ENCODE measurements around the gene ARIH2.

Gene ARIH2

DNA sequence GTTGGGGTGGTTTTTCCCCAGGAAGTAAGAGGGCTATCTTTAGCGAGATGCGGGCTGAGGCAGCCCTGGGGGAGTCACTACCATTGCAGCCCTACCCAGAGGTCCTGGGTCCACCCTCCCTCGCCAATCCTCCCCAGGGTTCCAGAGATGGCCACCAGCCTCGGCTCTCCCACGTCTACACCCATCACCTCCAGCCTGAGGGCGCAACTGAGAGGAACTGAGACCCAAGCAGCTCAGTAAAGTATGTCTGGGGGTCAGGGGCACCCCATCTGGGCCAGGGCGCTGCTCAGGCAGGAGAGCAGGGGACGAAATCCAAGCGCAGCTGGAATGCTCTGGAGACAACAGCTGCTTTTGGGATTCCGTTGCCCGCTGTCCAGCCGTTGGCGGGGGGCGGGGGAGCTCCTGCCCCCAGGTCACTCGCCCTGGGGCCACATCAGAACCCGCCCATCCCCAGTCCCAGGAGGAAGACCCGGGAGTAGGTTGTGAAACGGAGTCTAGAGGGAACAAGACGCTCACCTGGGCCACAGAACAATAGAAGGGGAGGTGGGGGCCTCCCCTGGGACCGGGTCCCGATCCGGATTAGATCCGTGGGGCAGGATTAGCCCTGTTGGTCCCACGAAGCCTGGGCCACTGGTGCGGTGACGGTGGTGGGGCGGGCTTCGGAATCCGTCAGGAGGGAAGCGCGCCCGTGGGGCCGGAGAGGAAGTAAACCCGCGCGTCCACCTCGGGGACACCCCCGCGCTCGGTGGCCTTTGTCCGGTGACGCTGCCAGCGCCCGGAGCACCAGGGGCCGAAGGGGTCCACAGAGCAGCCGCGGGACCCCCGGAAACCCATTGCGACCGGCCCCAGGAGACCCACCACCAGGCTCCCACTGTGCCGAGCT, 101.9 kb downstream of the ARIH2 start:
- DNase-seq (ENCODE audit: low spot score): no peak

DNA sequence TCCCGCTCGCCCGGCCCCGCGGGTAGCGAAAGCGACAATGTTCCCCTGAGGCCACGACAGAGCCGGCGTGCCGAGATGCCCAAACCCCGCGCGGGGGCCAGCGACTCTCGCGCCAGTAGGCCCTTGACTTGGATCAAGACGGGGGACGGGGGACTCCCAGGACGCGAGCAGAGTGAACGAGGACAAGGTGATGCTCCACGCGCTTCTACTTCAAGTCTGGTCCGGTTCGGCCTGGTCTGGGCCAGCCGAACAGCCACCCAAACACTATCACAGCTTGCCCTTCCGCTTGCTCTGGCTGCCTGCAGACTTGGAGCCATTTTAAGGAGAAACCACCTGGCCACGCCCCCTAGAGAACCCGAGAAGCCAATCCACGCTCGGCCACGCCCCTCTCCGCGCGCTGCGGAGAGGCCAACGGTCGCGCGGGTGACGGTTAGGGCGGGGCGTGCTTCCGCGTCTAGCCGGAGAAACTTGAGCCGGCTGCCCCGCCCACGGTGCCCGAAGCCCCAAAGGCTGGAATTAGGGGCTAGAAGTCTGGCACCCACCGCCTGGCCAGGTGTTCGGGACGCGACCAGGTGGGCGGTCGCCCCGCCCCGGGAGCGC, 102.7 kb downstream of the ARIH2 start:
- peak; percentile 97 for DNase-seq (ENCODE audit: low spot score)

DNA sequence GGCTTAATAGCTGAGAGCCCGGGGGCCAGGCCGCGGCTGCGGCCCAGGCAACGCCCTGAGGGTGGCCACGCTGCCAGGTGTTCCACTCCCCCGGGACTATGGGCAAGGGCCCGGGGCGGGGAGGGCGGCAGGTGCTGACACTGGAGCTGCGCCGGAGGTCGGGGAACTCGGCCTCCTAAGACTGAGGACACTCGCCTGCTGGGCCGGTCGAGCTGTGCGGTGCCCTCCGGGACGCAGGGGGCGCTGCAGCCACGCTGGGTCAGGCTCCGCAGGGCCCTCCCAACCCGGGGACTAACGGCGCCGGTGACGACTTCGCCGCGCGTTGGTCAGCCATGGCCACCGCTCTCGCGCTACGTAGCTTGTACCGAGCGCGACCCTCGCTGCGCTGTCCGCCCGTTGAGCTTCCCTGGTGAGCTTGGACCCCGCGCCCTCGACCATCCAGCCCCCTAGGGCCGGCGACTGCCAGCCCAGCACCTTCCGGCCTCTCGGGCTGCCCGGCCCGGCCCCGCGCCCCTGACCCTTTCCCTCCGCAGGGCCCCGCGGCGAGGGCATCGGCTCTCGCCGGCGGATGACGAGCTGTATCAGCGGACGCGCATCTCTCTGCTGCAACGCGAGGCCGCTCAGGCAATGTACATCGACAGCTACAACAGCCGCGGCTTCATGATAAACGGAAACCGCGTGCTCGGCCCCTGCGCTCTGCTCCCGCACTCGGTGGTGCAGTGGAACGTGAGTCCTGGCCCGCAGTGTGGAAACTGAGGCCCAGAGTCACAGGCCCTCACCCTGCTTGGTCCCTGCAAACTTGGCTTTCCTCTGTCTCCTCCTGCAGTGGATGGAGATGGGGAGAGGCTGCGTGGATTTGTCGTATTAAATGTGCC, 103.4 kb downstream of the ARIH2 start, which contains the start of gene NDUFAF3:
NDUFAF3 (plus strand) TSS at position 309 of the 875 bp plus-strand sequence; CDS start at position 333, 24 bp downstream.
- DNase-seq (ENCODE audit: low spot score): peak; percentile 79

DNA sequence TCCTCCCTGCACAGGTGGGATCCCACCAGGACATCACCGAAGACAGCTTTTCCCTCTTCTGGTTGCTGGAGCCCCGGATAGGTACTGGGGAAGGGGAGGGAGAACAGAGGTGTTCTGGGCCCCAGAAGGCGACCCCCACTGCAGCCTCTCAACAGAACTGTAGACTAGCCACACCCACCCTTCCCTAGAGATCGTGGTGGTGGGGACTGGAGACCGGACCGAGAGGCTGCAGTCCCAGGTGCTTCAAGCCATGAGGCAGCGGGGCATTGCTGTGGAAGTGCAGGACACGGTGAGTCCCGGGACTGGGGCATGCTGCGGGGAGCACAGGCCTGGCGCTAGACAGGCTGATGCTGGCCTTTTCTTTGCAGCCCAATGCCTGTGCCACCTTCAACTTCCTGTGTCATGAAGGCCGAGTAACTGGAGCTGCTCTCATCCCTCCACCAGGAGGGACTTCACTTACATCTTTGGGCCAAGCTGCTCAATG, 104.1 kb downstream of the ARIH2 start:
- no peak for DNase-seq (ENCODE audit: low spot score)

DNA sequence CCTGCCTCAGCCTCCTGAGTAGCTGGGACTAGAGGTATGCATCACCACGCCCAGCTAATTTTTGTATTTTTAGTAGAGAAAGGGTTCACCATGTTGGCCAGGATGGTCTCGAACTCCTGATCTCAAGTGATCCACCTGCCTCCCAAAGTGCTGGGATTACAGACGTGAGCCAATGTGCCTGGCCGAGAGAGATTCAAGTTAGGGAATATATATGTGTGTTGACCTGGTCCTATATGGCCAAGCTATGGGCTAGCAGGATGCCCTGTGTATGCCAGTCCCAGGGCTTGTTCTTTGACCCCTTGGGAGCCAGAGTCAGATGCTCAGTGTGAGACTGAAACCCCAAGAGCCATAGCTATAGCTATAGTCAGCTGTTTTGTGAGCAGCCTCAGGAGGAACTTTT, 105.1 kb downstream of the ARIH2 start:
- no peak for DNase-seq (ENCODE audit: low spot score)

DNA sequence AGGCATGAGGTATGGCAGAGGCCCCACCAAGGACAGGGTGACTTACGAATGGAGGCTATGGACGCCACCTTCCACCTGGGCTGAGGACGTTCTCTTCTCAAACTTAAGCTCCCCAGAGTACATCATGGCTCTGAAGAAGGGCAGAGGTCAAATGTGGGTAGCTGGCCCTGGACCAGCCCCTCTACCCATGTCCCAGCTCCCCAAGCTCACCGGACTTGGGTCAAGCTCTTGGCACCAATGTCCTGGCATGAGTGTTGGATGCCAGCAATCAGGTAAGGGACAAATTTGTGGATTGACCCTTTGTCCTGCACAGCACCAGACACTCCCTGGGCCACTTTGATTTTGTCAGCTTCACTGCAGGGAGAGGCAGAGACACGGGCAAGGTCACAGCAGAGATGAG, 105.8 kb downstream of the ARIH2 start:
- no peak for DNase-seq (ENCODE audit: low spot score)

DNA sequence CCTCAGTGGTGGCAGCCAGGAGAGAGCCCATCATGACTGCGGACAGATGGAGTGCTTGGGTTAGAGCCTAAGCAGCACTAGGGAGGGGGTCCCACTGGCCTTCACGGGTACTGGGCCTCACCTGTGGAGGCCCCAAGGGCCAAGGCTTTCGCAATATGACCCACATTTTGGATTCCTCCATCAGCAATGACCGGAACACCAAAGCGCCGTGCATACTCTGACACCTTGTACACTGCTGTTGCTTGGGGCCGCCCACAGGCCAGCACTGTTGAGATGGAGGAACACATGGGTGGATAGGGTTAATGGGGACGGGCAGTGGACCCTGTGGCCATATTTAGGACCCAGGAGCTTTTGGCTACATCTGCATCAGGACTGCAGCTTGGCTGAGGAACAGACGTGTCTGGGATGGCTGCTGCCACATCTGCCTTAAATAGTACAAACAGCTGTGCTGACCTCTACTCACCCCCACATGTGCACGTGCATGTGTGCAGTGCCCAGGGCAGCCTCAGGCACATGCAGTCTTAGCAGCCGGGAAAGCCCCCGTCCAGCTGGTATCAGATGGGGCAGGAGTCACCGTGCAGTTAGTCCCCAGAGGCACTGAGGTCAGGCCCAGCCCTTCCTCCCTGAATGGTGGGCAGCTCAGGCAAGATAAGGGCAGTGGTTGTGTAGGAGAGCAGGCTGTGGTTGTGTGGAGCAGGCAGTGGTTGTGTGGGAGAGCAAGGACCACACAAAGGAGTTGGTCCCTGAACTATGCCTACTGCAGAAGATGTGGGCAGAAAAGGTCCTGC, 106.6 kb downstream of the ARIH2 start:
- DNase-seq (ENCODE audit: low spot score): no peak

DNA sequence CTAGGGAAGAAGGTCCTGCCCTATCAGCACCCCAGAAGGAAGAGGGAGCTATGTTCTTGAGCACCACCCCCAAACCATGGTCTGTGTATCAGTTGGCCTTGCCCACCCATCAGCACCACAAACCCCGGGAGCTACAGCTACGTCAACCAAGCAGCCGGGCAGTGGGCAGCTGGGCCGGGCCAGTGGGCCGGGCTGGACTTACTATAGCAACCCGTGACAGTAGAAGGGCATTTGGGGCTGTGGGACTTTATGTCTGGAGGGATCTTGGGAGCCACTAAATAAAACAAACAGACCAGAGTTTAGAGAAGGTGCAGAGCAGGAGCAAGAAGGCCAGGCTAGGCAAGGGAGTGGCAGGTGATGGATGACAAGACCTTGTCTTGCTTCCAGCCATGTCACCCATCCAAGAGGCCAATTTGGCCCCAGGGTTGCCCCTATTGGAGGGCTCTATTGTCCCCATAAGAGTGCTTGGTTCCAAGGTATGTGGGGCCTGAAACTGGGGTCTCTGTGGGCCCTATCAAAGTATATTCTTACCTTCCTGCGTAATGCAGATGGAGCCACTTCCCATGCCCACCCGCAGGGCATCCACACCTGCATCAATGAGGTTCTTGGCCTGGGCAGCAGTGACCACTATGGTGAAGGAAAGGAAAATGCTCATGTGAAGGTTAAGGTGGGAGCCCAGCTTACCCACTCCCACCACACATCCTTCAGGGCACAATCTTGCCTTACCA, 107.3 kb downstream of the ARIH2 start:
- DNase-seq (ENCODE audit: low spot score): no peak

DNA sequence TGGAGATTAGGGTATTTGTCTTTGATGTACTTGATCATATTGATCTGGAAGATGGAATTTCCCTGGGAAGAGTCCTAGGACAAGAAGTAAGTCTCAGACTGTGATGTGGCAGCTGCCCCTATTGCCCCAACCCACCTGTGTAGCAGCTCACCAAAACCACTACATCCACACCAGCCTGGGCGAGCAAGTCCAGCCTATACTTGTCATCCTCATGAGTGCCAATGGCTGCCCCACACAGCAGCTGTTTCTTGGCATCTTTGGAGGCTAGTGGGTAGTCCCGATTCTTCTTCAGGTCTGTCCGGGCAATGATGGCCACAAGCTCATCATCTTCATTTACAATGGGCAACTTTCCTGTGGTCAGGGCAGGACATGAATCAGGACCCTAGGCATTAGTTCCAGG, 107.9 kb downstream of the ARIH2 start:
- no peak for DNase-seq (ENCODE audit: low spot score)

DNA sequence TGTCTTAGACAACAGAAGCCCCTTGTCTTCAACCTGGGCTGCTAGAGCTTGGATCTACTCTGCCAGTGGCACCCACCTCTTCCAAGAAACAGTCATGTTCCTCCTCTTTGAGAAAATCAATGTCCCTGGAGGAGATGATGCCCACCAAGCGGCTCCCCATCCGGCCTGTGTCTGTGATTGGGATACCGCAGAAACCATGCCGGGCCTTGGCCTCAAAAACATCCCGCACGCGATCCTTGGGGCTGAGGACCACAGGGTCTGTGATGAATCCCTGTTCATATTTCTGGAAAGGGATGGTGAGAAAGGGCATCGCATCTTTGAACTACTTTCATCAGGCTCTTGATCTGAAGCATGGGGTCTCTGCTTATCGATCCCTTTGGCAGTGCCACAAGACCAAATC, 109.0 kb downstream of the ARIH2 start:
- no peak for DNase-seq (ENCODE audit: low spot score)

DNA sequence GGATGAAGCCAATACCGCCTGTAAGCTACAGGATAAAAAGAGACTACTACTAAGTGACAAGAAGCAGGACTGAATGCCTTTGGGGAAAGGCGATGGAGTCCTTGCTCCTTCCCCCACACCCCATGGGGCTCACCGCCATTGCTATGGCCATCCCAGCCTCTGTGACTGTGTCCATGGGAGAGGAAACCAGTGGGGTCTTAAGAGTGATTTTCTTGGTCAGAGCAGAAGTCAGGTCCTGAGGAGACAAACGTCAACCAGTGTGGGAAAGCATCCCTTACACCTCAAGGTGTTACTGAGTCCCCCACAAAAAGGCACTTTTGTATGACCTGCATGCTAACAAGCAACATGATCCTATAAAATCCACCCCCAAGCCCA, 109.6 kb downstream of the ARIH2 start:
- no peak for DNase-seq (ENCODE audit: low spot score)

DNA sequence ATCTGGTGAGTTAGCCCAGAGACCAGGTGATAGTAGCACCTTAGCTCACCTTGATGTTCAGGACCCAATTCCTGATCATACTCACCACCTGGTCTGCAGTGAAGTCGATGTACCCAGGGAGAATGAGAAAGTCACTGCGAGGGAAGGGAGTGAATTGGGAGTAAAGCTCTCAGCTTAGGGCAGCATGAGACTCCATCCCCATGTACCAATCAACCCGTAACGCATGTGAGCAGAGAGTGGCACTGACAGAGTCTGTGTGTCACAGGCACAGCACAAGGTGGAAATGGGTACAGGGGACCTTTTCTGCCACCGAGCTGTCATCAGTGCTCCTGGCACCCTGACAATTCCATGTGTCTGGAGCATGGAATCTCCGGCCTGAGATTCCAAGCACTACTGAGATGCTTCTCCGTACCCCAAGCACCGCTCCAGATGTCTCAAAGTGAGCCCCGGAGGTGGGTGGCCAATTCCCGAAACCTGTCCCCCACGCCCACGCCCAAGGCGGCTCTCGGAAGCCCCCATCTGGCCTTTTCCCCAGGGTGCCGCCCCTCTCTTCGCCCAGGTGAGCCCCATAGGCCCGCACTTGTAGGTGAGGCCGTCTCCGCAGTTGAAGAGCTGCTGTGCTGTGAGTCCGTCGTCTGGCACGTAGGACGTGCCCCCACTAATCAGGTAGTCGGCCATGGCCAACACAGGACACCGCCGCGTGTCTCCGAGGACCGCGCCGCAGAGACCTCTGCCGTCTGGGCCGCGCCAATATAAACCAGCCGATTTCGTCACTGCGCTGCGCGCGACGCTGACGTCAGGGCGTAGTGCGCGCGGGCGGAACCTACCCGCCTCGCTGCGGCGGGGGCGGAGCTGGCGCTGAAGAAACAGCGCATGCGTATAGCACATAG, 110.3 kb downstream of the ARIH2 start, which contains the start of gene IMPDH2:
IMPDH2 (minus strand) TSS at position 726 of the 890 bp plus-strand sequence; CDS start at position 678, 48 bp downstream.
- DNase-seq (ENCODE audit: low spot score): peak; percentile 93

DNA sequence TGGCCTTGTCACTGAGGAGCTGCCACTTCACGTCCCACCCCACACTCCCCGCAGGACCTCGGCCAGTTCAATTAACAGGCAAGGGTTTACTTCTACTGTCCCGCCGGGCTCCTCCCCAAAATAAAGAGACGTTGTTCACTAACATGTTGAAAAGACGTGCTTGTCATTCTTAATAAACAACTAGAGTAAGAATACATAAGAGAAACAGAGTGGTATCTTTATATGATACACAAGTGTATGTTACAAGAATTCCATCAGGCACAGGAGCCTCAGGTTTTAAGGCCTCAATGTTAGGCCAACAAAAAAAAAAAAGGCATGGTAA, 110.9 kb downstream of the ARIH2 start:
- DNase-seq (ENCODE audit: low spot score): no peak

DNA sequence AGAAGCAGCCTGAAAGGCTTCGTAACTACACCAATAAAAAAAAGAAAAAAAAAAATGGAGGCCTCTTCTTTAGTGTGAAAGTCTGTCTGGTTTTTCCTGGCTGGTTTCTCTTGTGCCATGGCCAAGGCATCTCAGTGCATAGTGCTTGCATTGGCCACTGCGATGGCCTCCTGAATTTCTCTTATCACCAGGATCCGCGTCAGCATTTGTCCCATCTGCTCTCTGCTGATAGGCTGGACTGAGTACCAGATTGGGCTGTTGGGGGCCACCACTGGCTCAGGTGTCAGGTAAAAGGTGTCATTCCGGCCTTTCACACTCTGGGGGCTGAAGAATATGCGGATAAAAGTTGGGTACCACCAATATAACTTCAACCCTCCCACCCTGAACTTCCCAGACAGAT, 111.7 kb downstream of the ARIH2 start:
- no peak for DNase-seq (ENCODE audit: low spot score)

DNA sequence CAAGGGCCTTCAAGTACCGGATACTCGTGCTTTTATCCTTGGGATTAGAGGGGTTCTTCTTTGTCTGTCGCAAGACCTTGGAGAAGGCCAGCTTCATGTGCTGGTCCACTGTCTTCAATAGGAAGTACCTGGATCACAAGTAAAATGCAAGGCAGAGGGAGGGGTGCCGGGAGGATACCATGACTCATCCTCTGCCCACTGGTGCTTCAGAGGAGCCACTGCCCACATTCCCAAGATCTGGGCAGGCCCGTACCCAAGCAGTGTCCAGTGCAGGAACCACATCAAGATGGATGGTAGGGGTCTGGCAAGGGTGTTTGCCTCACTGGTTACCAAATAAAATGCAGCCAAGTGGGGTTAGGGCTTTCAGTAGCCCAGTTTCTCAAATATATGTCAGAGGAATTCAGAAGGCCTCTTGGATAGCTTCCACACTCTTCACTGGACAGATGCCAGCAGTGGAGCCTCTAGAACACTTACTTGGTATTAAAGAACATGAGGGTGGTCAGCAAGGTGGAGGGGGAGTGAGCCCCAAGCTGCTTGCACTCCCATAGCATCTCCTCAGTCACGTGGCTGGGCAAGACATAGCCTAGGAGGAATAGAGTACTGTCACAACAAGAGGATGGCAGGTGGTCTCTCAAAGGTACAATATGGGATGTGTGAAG, 114.1 kb downstream of the ARIH2 start:
- no peak for DNase-seq (ENCODE audit: low spot score)

DNA sequence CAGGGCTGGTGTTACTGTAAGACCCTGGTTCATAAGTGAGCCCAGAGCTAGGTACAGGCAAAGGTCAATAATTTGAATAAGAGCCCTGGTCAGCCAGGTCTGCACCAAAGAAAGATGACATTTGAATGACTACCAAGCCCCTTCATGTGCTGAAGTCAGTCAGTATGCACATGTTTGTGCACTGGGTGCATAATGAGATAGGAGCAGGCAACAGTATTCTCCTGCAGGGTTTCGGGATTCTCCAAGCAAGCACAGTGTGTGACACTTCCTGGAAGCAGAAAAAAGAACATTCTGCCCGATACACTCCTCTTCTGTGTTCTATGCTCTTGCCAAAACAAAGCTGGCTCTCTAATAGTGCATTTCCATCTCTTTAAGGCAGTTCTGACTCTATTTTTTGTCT, 116.0 kb downstream of the ARIH2 start:
- DNase-seq (ENCODE audit: low spot score): no peak

DNA sequence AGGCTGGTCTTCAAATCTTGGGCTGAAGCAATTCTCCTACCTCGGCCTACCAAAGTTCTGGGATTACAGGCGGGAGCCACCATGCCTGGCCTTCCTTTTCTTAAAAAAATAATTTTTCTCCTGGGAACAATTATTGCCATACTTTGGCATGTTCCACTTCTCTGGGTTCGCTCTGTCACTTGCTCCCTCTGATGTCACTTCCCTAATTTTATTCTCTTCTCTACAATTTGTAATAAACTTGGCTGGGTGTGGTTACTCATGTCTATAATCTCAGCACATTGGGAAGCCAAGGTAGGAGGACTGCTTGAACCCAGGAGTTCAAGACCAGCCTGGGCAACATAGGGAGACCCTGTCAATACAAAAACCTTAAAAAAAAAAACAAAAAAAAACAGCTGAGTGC, 116.6 kb downstream of the ARIH2 start:
- no peak for DNase-seq (ENCODE audit: low spot score)

All from pons (tissue), 1 donor.